Measurements from ENCODE around the gene GSTK1.

GSTK1 gene

GRCh38 chr7:143221737-143222136 is 41.5 kb upstream of the GSTK1 start, which contains the start of gene TAS2R40:
Gene TAS2R40, plus strand, starts transcription at chr7:143222037. Its CDS starts 42 bp downstream, at chr7:143222079.
- Histone ChIP-seq H3K4me1 (ENCODE audit: control insufficient read depth in 2 of 2, insufficient read depth in 1 of 2, low read depth in 1 of 2, low read length in 2 of 2) (no peaks in the 10 kb centered on the region), H2BK12ac (ENCODE audit: low read length) (no peak within 1 kb of the TSS), H3K23ac (ENCODE audit: low read depth, low read length, poor library complexity) (no peak within 1 kb of the TSS), H2BK120ac (ENCODE audit: low read depth, low read length) (no peak within 1 kb of the TSS), H3K4me2 (ENCODE audit: insufficient read depth, low read length, poor library complexity, severe bottlenecking) (no peak within 1 kb of the TSS), H2AK5ac (ENCODE audit: low read depth, low read length) (no peak within 1 kb of the TSS), H3K4me3 (ENCODE audit: low read length in 2 of 2) (no peak within 1 kb of the TSS), H4K91ac (ENCODE audit: low read depth, low read length, poor library complexity) (no peak within 1 kb of the TSS), H4K8ac (ENCODE audit: low read depth, low read length) (no peak within 1 kb of the TSS), H3K9me3 (replicated peaks in 1 of 2; ENCODE audit: control insufficient read depth in 2 of 2, insufficient read depth in 1 of 2, low read depth in 1 of 2, low read length in 2 of 2) (no peaks in the 10 kb centered on the region), H3K9ac (ENCODE audit: low read depth, low read length, poor library complexity) (no peak within 1 kb of the TSS), H3K14ac (ENCODE audit: low read length) (no peak within 1 kb of the TSS), H3K36me3 (replicated peaks in 1 of 2; ENCODE audit: control insufficient read depth in 2 of 2, insufficient read depth in 2 of 2, low read length in 2 of 2) (no peaks in the 10 kb centered on the region), H3K4ac (ENCODE audit: low read length) (no peak within 1 kb of the TSS), H3K27ac (replicated peaks; ENCODE audit: low read length) (no peak within 1 kb of the TSS), H3K18ac (ENCODE audit: low read length) (no peak within 1 kb of the TSS), H3K79me1 (ENCODE audit: low read depth, low read length) (no peaks in the 10 kb centered on the region), H2AFZ (ENCODE audit: low read length) (no peak within 1 kb of the TSS), H2BK5ac (ENCODE audit: low read length) (no peak within 1 kb of the TSS), H2BK15ac (ENCODE audit: low read length) (no peak within 1 kb of the TSS), H3K27me3 (ENCODE audit: control insufficient read depth in 3 of 3, insufficient read depth in 3 of 3, low read depth in 1 of 3, low read length in 3 of 3) (peaks cover 0 to 10% (median 0%) of the 10 kb centered on the region in 3 experiments)
- DNase-seq (ENCODE audit: low spot score), result no peak
- no CpG with 5 or more reads among the region's 3 CpGs for WGBS, 2 donors (ENCODE audit: extremely low coverage in 2 of 2, insufficient read length in 2 of 2, insufficient replicate concordance in 1 of 2)

GRCh38 chr7:143222782-143223181 is 40.5 kb upstream of the GSTK1 start:
- H3K36me3 ChIP-seq (replicated peaks in 1 of 2; ENCODE audit: control insufficient read depth in 2 of 2, insufficient read depth in 2 of 2, low read length in 2 of 2), result no peaks in the 10 kb centered on the region
- no CpG with 5 or more reads among the region's 7 CpGs for WGBS, 2 donors (ENCODE audit: extremely low coverage in 2 of 2, insufficient read length in 2 of 2, insufficient replicate concordance in 1 of 2)
- no peak overlapping the region for H2AFZ ChIP-seq (ENCODE audit: low read length)
- DNase-seq (ENCODE audit: low spot score), result no peak
- no peak overlapping the region for H4K91ac ChIP-seq (ENCODE audit: low read depth, low read length, poor library complexity)
- no peak overlapping the region for H2BK15ac ChIP-seq (ENCODE audit: low read length)
- no peaks in the 10 kb centered on the region for H3K4me1 ChIP-seq (ENCODE audit: control insufficient read depth in 2 of 2, insufficient read depth in 1 of 2, low read depth in 1 of 2, low read length in 2 of 2)
- H3K9ac ChIP-seq (ENCODE audit: low read depth, low read length, poor library complexity), result no peak overlapping the region
- H3K4me3 ChIP-seq (ENCODE audit: low read length in 2 of 2), result no peak overlapping the region
- H2BK12ac ChIP-seq (ENCODE audit: low read length), result no peak overlapping the region
- H3K4me2 ChIP-seq (ENCODE audit: insufficient read depth, low read length, poor library complexity, severe bottlenecking), result no peak overlapping the region
- no peak overlapping the region for H3K14ac ChIP-seq (ENCODE audit: low read length)
- no peak overlapping the region for H2AK5ac ChIP-seq (ENCODE audit: low read depth, low read length)
- no peak overlapping the region for H3K23ac ChIP-seq (ENCODE audit: low read depth, low read length, poor library complexity)
- no peak overlapping the region for H3K18ac ChIP-seq (ENCODE audit: low read length)
- peaks cover 0 to 10% (median 0%) of the 10 kb centered on the region in 3 experiments for H3K27me3 ChIP-seq (ENCODE audit: control insufficient read depth in 3 of 3, insufficient read depth in 3 of 3, low read depth in 1 of 3, low read length in 3 of 3)
- no peaks in the 10 kb centered on the region for H3K79me1 ChIP-seq (ENCODE audit: low read depth, low read length)
- no peak overlapping the region for H3K27ac ChIP-seq (replicated peaks; ENCODE audit: low read length)
- H2BK5ac ChIP-seq (ENCODE audit: low read length), result no peak overlapping the region
- H4K8ac ChIP-seq (ENCODE audit: low read depth, low read length), result no peak overlapping the region
- no peaks in the 10 kb centered on the region for H3K9me3 ChIP-seq (replicated peaks in 1 of 2; ENCODE audit: control insufficient read depth in 2 of 2, insufficient read depth in 1 of 2, low read depth in 1 of 2, low read length in 2 of 2)
- no peak overlapping the region for H3K4ac ChIP-seq (ENCODE audit: low read length)
- no peak overlapping the region for H2BK120ac ChIP-seq (ENCODE audit: low read depth, low read length)

GRCh38 chr7:143223784-143224183 is 39.5 kb upstream of the GSTK1 start:
- no peak overlapping the region for H4K8ac ChIP-seq (ENCODE audit: low read depth, low read length)
- no peak overlapping the region for H3K18ac ChIP-seq (ENCODE audit: low read length)
- no peak overlapping the region for H2AK5ac ChIP-seq (ENCODE audit: low read depth, low read length)
- H3K27ac ChIP-seq (replicated peaks; ENCODE audit: low read length), result no peak overlapping the region
- peaks cover 0 to 10% (median 0%) of the 10 kb centered on the region in 3 experiments for H3K27me3 ChIP-seq (ENCODE audit: control insufficient read depth in 3 of 3, insufficient read depth in 3 of 3, low read depth in 1 of 3, low read length in 3 of 3)
- no peak overlapping the region for H2BK15ac ChIP-seq (ENCODE audit: low read length)
- no peak overlapping the region for H4K91ac ChIP-seq (ENCODE audit: low read depth, low read length, poor library complexity)
- H3K4me3 ChIP-seq (ENCODE audit: low read length in 2 of 2), result no peak overlapping the region
- H3K9me3 ChIP-seq (replicated peaks in 1 of 2; ENCODE audit: control insufficient read depth in 2 of 2, insufficient read depth in 1 of 2, low read depth in 1 of 2, low read length in 2 of 2), result no peaks in the 10 kb centered on the region
- H3K14ac ChIP-seq (ENCODE audit: low read length), result no peak overlapping the region
- no peak for DNase-seq (ENCODE audit: low spot score)
- no peak overlapping the region for H3K4ac ChIP-seq (ENCODE audit: low read length)
- no peak overlapping the region for H3K4me2 ChIP-seq (ENCODE audit: insufficient read depth, low read length, poor library complexity, severe bottlenecking)
- no peak overlapping the region for H2AFZ ChIP-seq (ENCODE audit: low read length)
- WGBS, 2 donors (ENCODE audit: extremely low coverage in 2 of 2, insufficient read length in 2 of 2, insufficient replicate concordance in 1 of 2), result no CpG with 5 or more reads among the region's 4 CpGs
- H3K9ac ChIP-seq (ENCODE audit: low read depth, low read length, poor library complexity), result no peak overlapping the region
- H3K4me1 ChIP-seq (ENCODE audit: control insufficient read depth in 2 of 2, insufficient read depth in 1 of 2, low read depth in 1 of 2, low read length in 2 of 2), result no peaks in the 10 kb centered on the region
- no peaks in the 10 kb centered on the region for H3K36me3 ChIP-seq (replicated peaks in 1 of 2; ENCODE audit: control insufficient read depth in 2 of 2, insufficient read depth in 2 of 2, low read length in 2 of 2)
- H2BK5ac ChIP-seq (ENCODE audit: low read length), result no peak overlapping the region
- no peak overlapping the region for H3K23ac ChIP-seq (ENCODE audit: low read depth, low read length, poor library complexity)
- H2BK12ac ChIP-seq (ENCODE audit: low read length), result no peak overlapping the region
- no peaks in the 10 kb centered on the region for H3K79me1 ChIP-seq (ENCODE audit: low read depth, low read length)
- H2BK120ac ChIP-seq (ENCODE audit: low read depth, low read length), result no peak overlapping the region

- no peak overlapping the region for H2AFZ ChIP-seq (ENCODE audit: low read length)
- no peak overlapping the region for H4K91ac ChIP-seq (ENCODE audit: low read depth, low read length, poor library complexity)
- no peak overlapping the region for H3K4me3 ChIP-seq (ENCODE audit: low read length in 2 of 2)
- H3K23ac ChIP-seq (ENCODE audit: low read depth, low read length, poor library complexity), result no peak overlapping the region
- H3K4me2 ChIP-seq (ENCODE audit: insufficient read depth, low read length, poor library complexity, severe bottlenecking), result no peak overlapping the region
- H2BK5ac ChIP-seq (ENCODE audit: low read length), result no peak overlapping the region
- no peaks in the 10 kb centered on the region for H3K9me3 ChIP-seq (replicated peaks in 1 of 2; ENCODE audit: control insufficient read depth in 2 of 2, insufficient read depth in 1 of 2, low read depth in 1 of 2, low read length in 2 of 2)
- WGBS, 2 donors (ENCODE audit: extremely low coverage in 2 of 2, insufficient read length in 2 of 2, insufficient replicate concordance in 1 of 2), result no CpG with 5 or more reads among the region's 5 CpGs
- no peaks in the 10 kb centered on the region for H3K36me3 ChIP-seq (replicated peaks in 1 of 2; ENCODE audit: control insufficient read depth in 2 of 2, insufficient read depth in 2 of 2, low read length in 2 of 2)
- no peak overlapping the region for H4K8ac ChIP-seq (ENCODE audit: low read depth, low read length)
- H2BK12ac ChIP-seq (ENCODE audit: low read length), result no peak overlapping the region
- H3K14ac ChIP-seq (ENCODE audit: low read length), result no peak overlapping the region
- no peak overlapping the region for H3K4ac ChIP-seq (ENCODE audit: low read length)
- H3K4me1 ChIP-seq (ENCODE audit: control insufficient read depth in 2 of 2, insufficient read depth in 1 of 2, low read depth in 1 of 2, low read length in 2 of 2), result peaks cover 0 to 2% of the 10 kb centered on the region in 2 donors
- DNase-seq (ENCODE audit: low spot score), result no peak
- H2AK5ac ChIP-seq (ENCODE audit: low read depth, low read length), result no peak overlapping the region
- no peak overlapping the region for H2BK120ac ChIP-seq (ENCODE audit: low read depth, low read length)
- H3K79me1 ChIP-seq (ENCODE audit: low read depth, low read length), result no peaks in the 10 kb centered on the region
- H3K27ac ChIP-seq (replicated peaks; ENCODE audit: low read length), result no peak overlapping the region
- H3K9ac ChIP-seq (ENCODE audit: low read depth, low read length, poor library complexity), result no peak overlapping the region
- H3K27me3 ChIP-seq (ENCODE audit: control insufficient read depth in 3 of 3, insufficient read depth in 3 of 3, low read depth in 1 of 3, low read length in 3 of 3), result peaks cover 0 to 10% (median 0%) of the 10 kb centered on the region in 3 experiments
- no peak overlapping the region for H3K18ac ChIP-seq (ENCODE audit: low read length)
- H2BK15ac ChIP-seq (ENCODE audit: low read length), result no peak overlapping the region
Measured at GRCh38 chr7:143225047-143225446, 38.2 kb upstream of the GSTK1 start.
